HepG2 (cell line): Measurements from ENCODE around the gene ALG14. TPM values are rescaled to one million over a fixed set of nuclear protein-coding genes. Genes with fewer than 3 reads are reported as not detected.

Experiments
- E2F1 ChIP-seq: sonication (generic); formaldehyde crosslinking; IDR thresholded peaks from 2 replicates; pipeline ENCODE4 v1.5.0; 2020; ENCODE audit warnings: missing genetic modification reagents
- GATAD1 ChIP-seq: IDR thresholded peaks from 2 replicates; pipeline ENCODE4 v1.6.1; 2016; ENCODE audit warnings: missing genetic modification reagents, missing compliant biosample characterization
- GZF1 ChIP-seq: sonication (generic); formaldehyde crosslinking; IDR thresholded peaks from 2 replicates; pipeline ENCODE4 v1.5.1; 2020; ENCODE audit warnings: mild to moderate bottlenecking, missing genetic modification reagents
- HDAC1 ChIP-seq: sonication (generic); formaldehyde crosslinking; IDR thresholded peaks from 2 replicates; pipeline ENCODE4 v1.5.1; 2020; ENCODE audit warnings: mild to moderate bottlenecking, missing genetic modification reagents
- HDAC2 ChIP-seq: sonication (generic); formaldehyde crosslinking; IDR thresholded peaks from 2 replicates; pipeline ENCODE4 v1.4.0; 2020; ENCODE audit warnings: missing genetic modification reagents
- JUN ChIP-seq: sonication (generic); formaldehyde crosslinking; IDR thresholded peaks from 2 replicates; pipeline ENCODE4 v1.4.0; 2020; ENCODE audit warnings: mild to moderate bottlenecking, missing genetic modification reagents
- KDM3A ChIP-seq: IDR thresholded peaks from 2 replicates; pipeline ENCODE4 v1.6.1; 2018; ENCODE audit warnings: low read depth, missing compliant biosample characterization
- NR2C2 ChIP-seq: sonication (generic); formaldehyde crosslinking; IDR thresholded peaks from 2 replicates; pipeline ENCODE4 v1.4.0; 2020; ENCODE audit warnings: missing genetic modification reagents, mild to moderate bottlenecking, moderate library complexity, borderline replicate concordance
- NR2F2 ChIP-seq: IDR thresholded peaks from 2 replicates; pipeline ENCODE4 v1.6.1; 2012; ENCODE audit warnings: low read depth, inconsistent platforms, borderline replicate concordance
- REXO4 ChIP-seq: sonication (generic); formaldehyde crosslinking; IDR thresholded peaks from 2 replicates; pipeline ENCODE4 v1.8.0; 2022; ENCODE audit warnings: missing genetic modification reagents, mild to moderate bottlenecking, borderline replicate concordance
- RFX5 ChIP-seq: IDR thresholded peaks from 2 replicates; pipeline ENCODE4 v1.6.1; 2011; ENCODE audit warnings: low read depth, low read length, improper control_type of control experiment
- SCMH1 ChIP-seq: sonication (generic); formaldehyde crosslinking; IDR thresholded peaks from 2 replicates; pipeline ENCODE4 v1.9.0; 2021; ENCODE audit warnings: missing genetic modification reagents, mild to moderate bottlenecking, borderline replicate concordance
- SIN3B ChIP-seq: fragments of 150-350 bp; IDR thresholded peaks from 2 replicates; pipeline ENCODE4 v1.6.1; 2014; ENCODE audit warnings: low read length
- SIX4 ChIP-seq: sonication (generic); formaldehyde crosslinking; IDR thresholded peaks from 2 replicates; pipeline ENCODE4 v1.4.0; 2020; ENCODE audit warnings: missing genetic modification reagents
- SUZ12 ChIP-seq: fragments of 150-350 bp; IDR thresholded peaks from 2 replicates; pipeline ENCODE4 v1.6.1; 2014; ENCODE audit warnings: low read depth, low read length
- TEF ChIP-seq: sonication (generic); formaldehyde crosslinking; IDR thresholded peaks from 2 replicates; pipeline ENCODE4 v1.5.0; 2020; ENCODE audit warnings: missing genetic modification reagents
- ZBTB1 ChIP-seq: sonication (generic); formaldehyde crosslinking; IDR thresholded peaks from 2 replicates; pipeline ENCODE4 v1.4.0; 2020; ENCODE audit warnings: missing genetic modification reagents, borderline replicate concordance
- ZNF331 ChIP-seq: sonication (generic); formaldehyde crosslinking; IDR thresholded peaks from 2 replicates; pipeline ENCODE4 v1.4.0; 2020; ENCODE audit warnings: missing genetic modification reagents
- ZNF382 ChIP-seq: sonication (generic); formaldehyde crosslinking; IDR thresholded peaks from 2 replicates; pipeline ENCODE4 v1.5.0; 2020; ENCODE audit warnings: missing genetic modification reagents, mild to moderate bottlenecking, borderline replicate concordance
- ZNF431 ChIP-seq: sonication (generic); formaldehyde crosslinking; IDR thresholded peaks from 2 replicates; pipeline ENCODE4 v1.9.0; 2022; ENCODE audit warnings: missing genetic modification reagents, low read depth, mild to moderate bottlenecking, borderline replicate concordance
- ZNF788 ChIP-seq: sonication (generic); formaldehyde crosslinking; IDR thresholded peaks from 2 replicates; pipeline ENCODE4 v1.5.0; 2020; ENCODE audit warnings: mild to moderate bottlenecking, missing genetic modification reagents, borderline replicate concordance
- polyA plus RNA-seq, 8 experiments: library from polyadenylated mRNA; depleted of rRNA in 3 of 8; stranded (reverse) in 7 of 8; unstranded in 1 of 8; fragments of >200 nt; fragmentation: Illumina TruSeq in 4 of 8; extraction: Trizol in 4 of 8; gene quantifications; 2 replicates each; pipeline versions ENCODE4 v1.2.1 to v1.2.3, GENCODE V29; 2011 to 2016; ENCODE audit warnings: low read depth in 4 of 8, missing spikeins in 1 of 8, mixed read lengths in 1 of 8; ENCODE audit not compliant: insufficient read depth in 1 of 8
- total RNA-seq, 5 experiments: library from RNA; depleted of rRNA; stranded (reverse); fragments of >200 nt; fragmentation: Illumina TruSeq; extraction: Trizol; gene quantifications; 2 replicates each; pipeline ENCODE4 v1.2.3, GENCODE V29; 2016; ENCODE audit warnings: low read depth in 1 of 5
- TF ChIP-seq, protein P1 (sequence below): sonication (generic); formaldehyde crosslinking; IDR thresholded peaks from 2 replicates; pipeline ENCODE4 v1.4.0; 2020; ENCODE audit warnings: missing genetic modification reagents, borderline replicate concordance
- TF ChIP-seq, protein P2 (sequence below): fragments of 450-650 bp; IDR thresholded peaks from 2 replicates; pipeline ENCODE4 v1.6.1; 2017; ENCODE audit warnings: mild to moderate bottlenecking

Gene ALG14
- total and polyA plus RNA-seq, 2 of the 13 experiments (the other 11 are each of a cell fraction or from before 2014, with no cell fraction given), result 4.5 to 12.7 TPM

DNA sequence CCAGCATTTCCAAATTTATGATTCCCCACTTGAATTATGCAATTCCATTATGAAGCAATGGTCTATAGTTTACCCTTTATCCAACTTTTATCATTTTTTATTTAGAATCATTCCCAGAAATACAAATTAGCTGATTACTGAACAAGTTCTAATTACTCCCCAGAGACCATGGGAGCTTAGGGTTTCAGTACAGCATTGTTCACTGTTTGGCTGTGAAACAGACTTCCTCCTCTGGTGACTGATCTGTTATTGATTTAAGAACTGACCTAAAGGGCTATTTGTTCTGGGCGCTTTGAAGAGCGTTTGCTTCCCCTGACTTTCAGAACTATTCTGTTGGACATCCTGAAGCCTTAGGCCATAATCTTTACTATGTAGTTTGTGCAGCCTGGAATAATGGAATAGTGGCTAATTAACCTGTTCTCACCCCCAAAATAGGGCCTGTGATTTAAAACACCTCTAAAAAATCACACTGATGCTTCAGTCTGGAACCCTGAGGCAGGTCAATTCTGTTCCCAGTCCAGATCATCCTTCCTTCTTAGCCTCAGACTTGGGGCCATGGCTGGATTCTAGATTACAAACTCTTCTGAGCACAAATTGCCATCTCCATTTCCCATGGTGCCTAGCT lies 58.7 kb downstream of the ALG14 start (continued):
- no peak for TF ChIP-seq KDM3A (CRISPR knock-in tag)
- peak; percentile 82 for TF ChIP-seq HDAC2 (CRISPR knock-in tag)
- no peak; the same call in 1 of the 2 replicates for TF ChIP-seq NR2C2
- TF ChIP-seq ZBTB1 (CRISPR knock-in tag), result no peak
- TF ChIP-seq JUN (CRISPR knock-in tag), result no peak
- no peak for TF ChIP-seq SIX4 (CRISPR knock-in tag)
- TF ChIP-seq GZF1, result no peak
- no peak for TF ChIP-seq SIN3B
- no peak for TF ChIP-seq SUZ12
- peak; percentile 34; the same call in 1 of the 2 replicates for TF ChIP-seq GATAD1 (CRISPR knock-in tag)
- TF ChIP-seq ZNF431 (CRISPR knock-in tag), result no peak
- no peak for TF ChIP-seq ZNF382 (CRISPR knock-in tag)
- TF ChIP-seq ZNF788 (CRISPR knock-in tag), result no peak
- TF ChIP-seq, protein P1, sequence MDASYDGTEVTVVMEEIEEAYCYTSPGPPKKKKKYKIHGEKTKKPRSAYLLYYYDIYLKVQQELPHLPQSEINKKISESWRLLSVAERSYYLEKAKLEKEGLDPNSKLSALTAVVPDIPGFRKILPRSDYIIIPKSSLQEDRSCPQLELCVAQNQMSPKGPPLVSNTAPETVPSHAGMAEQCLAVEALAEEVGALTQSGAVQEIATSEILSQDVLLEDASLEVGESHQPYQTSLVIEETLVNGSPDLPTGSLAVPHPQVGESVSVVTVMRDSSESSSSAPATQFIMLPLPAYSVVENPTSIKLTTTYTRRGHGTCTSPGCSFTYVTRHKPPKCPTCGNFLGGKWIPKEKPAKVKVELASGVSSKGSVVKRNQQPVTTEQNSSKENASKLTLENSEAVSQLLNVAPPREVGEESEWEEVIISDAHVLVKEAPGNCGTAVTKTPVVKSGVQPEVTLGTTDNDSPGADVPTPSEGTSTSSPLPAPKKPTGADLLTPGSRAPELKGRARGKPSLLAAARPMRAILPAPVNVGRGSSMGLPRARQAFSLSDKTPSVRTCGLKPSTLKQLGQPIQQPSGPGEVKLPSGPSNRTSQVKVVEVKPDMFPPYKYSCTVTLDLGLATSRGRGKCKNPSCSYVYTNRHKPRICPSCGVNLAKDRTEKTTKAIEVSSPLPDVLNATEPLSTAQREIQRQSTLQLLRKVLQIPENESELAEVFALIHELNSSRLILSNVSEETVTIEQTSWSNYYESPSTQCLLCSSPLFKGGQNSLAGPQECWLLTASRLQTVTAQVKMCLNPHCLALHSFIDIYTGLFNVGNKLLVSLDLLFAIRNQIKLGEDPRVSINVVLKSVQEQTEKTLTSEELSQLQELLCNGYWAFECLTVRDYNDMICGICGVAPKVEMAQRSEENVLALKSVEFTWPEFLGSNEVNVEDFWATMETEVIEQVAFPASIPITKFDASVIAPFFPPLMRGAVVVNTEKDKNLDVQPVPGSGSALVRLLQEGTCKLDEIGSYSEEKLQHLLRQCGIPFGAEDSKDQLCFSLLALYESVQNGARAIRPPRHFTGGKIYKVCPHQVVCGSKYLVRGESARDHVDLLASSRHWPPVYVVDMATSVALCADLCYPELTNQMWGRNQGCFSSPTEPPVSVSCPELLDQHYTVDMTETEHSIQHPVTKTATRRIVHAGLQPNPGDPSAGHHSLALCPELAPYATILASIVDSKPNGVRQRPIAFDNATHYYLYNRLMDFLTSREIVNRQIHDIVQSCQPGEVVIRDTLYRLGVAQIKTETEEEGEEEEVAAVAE (CRISPR knock-in tag), result no peak
- no peak for TF ChIP-seq REXO4 (CRISPR knock-in tag)
- no peak for TF ChIP-seq E2F1
- TF ChIP-seq ZNF331, result peak; percentile 46; the same call in 1 of the 2 replicates
- TF ChIP-seq, protein P2, sequence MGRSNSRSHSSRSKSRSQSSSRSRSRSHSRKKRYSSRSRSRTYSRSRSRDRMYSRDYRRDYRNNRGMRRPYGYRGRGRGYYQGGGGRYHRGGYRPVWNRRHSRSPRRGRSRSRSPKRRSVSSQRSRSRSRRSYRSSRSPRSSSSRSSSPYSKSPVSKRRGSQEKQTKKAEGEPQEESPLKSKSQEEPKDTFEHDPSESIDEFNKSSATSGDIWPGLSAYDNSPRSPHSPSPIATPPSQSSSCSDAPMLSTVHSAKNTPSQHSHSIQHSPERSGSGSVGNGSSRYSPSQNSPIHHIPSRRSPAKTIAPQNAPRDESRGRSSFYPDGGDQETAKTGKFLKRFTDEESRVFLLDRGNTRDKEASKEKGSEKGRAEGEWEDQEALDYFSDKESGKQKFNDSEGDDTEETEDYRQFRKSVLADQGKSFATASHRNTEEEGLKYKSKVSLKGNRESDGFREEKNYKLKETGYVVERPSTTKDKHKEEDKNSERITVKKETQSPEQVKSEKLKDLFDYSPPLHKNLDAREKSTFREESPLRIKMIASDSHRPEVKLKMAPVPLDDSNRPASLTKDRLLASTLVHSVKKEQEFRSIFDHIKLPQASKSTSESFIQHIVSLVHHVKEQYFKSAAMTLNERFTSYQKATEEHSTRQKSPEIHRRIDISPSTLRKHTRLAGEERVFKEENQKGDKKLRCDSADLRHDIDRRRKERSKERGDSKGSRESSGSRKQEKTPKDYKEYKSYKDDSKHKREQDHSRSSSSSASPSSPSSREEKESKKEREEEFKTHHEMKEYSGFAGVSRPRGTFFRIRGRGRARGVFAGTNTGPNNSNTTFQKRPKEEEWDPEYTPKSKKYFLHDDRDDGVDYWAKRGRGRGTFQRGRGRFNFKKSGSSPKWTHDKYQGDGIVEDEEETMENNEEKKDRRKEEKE, result no peak
- TF ChIP-seq HDAC1 (CRISPR knock-in tag), result peak; percentile 79
- no peak for TF ChIP-seq SCMH1
- TF ChIP-seq TEF (CRISPR knock-in tag), result no peak
- TF ChIP-seq RFX5, result no peak
- peak; percentile 80 for TF ChIP-seq NR2F2
